ENCODE results near the gene PCGF3.

Gene PCGF3

DNA sequence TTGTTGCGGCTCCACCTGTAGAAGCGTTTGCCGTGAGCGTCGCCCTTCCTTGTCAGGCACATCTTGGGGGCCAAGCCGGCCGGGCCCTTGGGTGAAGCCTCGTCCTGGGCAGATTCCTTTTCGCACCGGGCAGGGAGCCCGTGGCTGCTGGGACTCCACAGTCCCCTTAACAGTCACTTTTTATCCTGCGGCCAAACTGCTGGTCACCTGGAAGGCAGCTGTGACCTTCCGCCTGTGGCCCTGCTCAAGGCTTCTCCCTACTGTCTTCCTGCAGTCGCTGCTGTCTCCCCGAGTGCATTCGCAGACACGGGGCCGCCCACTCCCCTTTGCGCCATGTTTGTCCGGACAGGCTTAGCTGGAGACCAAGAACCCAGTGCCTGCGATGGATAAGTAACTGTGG is 55.0 kb downstream of the PCGF3 start:
- Histone ChIP-seq H2AFZ (ENCODE audit: low read length) (no peak overlapping the region), H3K4me2 (ENCODE audit: low read depth, low read length, poor library complexity, severe bottlenecking) (no peak overlapping the region), H3K79me2 (ENCODE audit: insufficient read depth, low read length) (no peaks in the 10 kb centered on the region; the same call in 1 of the 2 replicates), H3F3A (ENCODE audit: low read depth) (no peaks in the 10 kb centered on the region; the same call in 1 of the 2 replicates), H3K36me3 (ENCODE audit: insufficient read depth, low read length) (peaks cover 51% of the 10 kb centered on the region), H3K9me3 (ENCODE audit: insufficient read depth, low read depth, low read length) (no peaks in the 10 kb centered on the region), H3K27me3 (ENCODE audit: insufficient read depth, low read length, poor library complexity, severe bottlenecking) (no peaks in the 10 kb centered on the region), H3K9me2 (replicated peaks; ENCODE audit: low read depth, low read length) (no peaks in the 10 kb centered on the region), H3K4me3 (ENCODE audit: low read length, poor library complexity, severe bottlenecking) (no peak overlapping the region), H3K4me1 (ENCODE audit: insufficient read depth, low read length, poor library complexity, severe bottlenecking) (peaks cover 6% of the 10 kb centered on the region), H4K20me1 (ENCODE audit: insufficient read depth, low read length, poor library complexity, severe bottlenecking) (peaks cover 15% of the 10 kb centered on the region), H3K9ac (ENCODE audit: low read depth, low read length, poor library complexity, severe bottlenecking) (no peak overlapping the region)
- TF ChIP-seq, protein P1, sequence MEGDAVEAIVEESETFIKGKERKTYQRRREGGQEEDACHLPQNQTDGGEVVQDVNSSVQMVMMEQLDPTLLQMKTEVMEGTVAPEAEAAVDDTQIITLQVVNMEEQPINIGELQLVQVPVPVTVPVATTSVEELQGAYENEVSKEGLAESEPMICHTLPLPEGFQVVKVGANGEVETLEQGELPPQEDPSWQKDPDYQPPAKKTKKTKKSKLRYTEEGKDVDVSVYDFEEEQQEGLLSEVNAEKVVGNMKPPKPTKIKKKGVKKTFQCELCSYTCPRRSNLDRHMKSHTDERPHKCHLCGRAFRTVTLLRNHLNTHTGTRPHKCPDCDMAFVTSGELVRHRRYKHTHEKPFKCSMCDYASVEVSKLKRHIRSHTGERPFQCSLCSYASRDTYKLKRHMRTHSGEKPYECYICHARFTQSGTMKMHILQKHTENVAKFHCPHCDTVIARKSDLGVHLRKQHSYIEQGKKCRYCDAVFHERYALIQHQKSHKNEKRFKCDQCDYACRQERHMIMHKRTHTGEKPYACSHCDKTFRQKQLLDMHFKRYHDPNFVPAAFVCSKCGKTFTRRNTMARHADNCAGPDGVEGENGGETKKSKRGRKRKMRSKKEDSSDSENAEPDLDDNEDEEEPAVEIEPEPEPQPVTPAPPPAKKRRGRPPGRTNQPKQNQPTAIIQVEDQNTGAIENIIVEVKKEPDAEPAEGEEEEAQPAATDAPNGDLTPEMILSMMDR (conservative IDR thresholded peaks at IDR 0.05; ENCODE audit: low read length), result no peak
- no peak for TF ChIP-seq EZH2phosphoT487 (IDR thresholded peaks at IDR 0.05; ENCODE audit: borderline replicate concordance)

DNA sequence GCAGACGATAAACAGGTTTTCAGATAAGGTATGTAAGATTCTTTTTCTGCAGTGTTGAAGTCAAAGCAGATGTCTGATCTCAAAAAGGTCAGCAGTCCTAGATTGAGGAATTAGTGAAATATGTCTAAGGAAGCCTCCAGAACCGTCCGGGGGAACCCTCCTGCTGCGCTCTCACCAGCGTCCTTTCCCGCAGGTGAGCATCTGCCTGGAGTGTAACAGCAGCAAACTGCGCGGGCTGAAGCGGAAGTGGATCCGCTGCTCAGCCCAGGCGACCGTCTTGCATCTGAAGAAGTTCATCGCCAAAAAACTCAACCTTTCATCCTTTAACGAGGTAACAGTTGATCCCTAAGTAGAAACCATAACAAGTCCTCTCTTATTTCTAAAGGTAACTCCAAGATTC is 55.5 kb downstream of the PCGF3 start:
- Histone ChIP-seq H3K36me3 (ENCODE audit: insufficient read depth, low read length) (peaks cover 54% of the 10 kb centered on the region), H2AFZ (ENCODE audit: low read length) (no peak overlapping the region), H4K20me1 (ENCODE audit: insufficient read depth, low read length, poor library complexity, severe bottlenecking) (peaks cover 14% of the 10 kb centered on the region), H3K9ac (ENCODE audit: low read depth, low read length, poor library complexity, severe bottlenecking) (no peak overlapping the region), H3K9me2 (replicated peaks; ENCODE audit: low read depth, low read length) (no peaks in the 10 kb centered on the region), H3F3A (ENCODE audit: low read depth) (no peaks in the 10 kb centered on the region), H3K79me2 (ENCODE audit: insufficient read depth, low read length) (no peaks in the 10 kb centered on the region; the same call in 1 of the 2 replicates), H3K9me3 (ENCODE audit: insufficient read depth, low read depth, low read length) (no peaks in the 10 kb centered on the region), H3K4me2 (ENCODE audit: low read depth, low read length, poor library complexity, severe bottlenecking) (no peak overlapping the region), H3K4me1 (ENCODE audit: insufficient read depth, low read length, poor library complexity, severe bottlenecking) (peaks cover 6% of the 10 kb centered on the region), H3K27me3 (ENCODE audit: insufficient read depth, low read length, poor library complexity, severe bottlenecking) (no peaks in the 10 kb centered on the region), H3K4me3 (ENCODE audit: low read length, poor library complexity, severe bottlenecking) (no peak overlapping the region)
- TF ChIP-seq EZH2phosphoT487 (IDR thresholded peaks at IDR 0.05; ENCODE audit: borderline replicate concordance), result no peak
- TF ChIP-seq, protein P1 (conservative IDR thresholded peaks at IDR 0.05; ENCODE audit: low read length), result no peak

DNA sequence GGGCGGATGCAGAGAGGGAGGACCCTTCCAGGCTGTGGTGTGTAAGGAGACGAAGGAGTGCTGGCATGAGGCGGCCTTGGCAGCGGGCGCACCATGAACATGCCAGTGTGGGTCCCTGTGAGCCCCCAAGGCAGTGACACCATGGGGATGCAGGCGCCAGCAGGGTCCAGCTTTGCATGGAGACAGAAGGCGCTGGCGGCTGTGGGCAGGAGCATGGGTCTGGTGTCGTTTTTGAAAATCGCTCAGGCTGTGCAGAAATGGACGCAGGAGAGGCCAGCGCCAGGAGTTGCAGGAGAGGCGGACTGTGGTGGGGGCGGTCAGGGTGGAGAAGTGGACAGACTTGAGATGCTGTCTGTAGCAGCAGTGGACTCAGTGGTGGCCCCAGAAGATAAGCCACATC is 56.1 kb downstream of the PCGF3 start:
- Histone ChIP-seq H3K79me2 (ENCODE audit: insufficient read depth, low read length) (no peaks in the 10 kb centered on the region; the same call in 1 of the 2 replicates), H3K4me2 (ENCODE audit: low read depth, low read length, poor library complexity, severe bottlenecking) (no peak overlapping the region), H3K4me3 (ENCODE audit: low read length, poor library complexity, severe bottlenecking) (no peak overlapping the region), H3K27me3 (ENCODE audit: insufficient read depth, low read length, poor library complexity, severe bottlenecking) (no peaks in the 10 kb centered on the region), H3F3A (ENCODE audit: low read depth) (no peaks in the 10 kb centered on the region), H3K9me2 (replicated peaks; ENCODE audit: low read depth, low read length) (no peaks in the 10 kb centered on the region), H3K9ac (ENCODE audit: low read depth, low read length, poor library complexity, severe bottlenecking) (no peak overlapping the region), H3K4me1 (ENCODE audit: insufficient read depth, low read length, poor library complexity, severe bottlenecking) (peaks cover 6% of the 10 kb centered on the region), H3K9me3 (ENCODE audit: insufficient read depth, low read depth, low read length) (no peaks in the 10 kb centered on the region), H2AFZ (ENCODE audit: low read length) (no peak overlapping the region), H4K20me1 (ENCODE audit: insufficient read depth, low read length, poor library complexity, severe bottlenecking) (peaks cover 17% of the 10 kb centered on the region), H3K36me3 (ENCODE audit: insufficient read depth, low read length) (peaks cover 58% of the 10 kb centered on the region)
- TF ChIP-seq, protein P1 (conservative IDR thresholded peaks at IDR 0.05; ENCODE audit: low read length), result no peak
- TF ChIP-seq EZH2phosphoT487 (IDR thresholded peaks at IDR 0.05; ENCODE audit: borderline replicate concordance), result no peak

Data from Loucy (cell line).